H1 (cell line): ENCODE data around the gene CABP4. TPM values are rescaled to one million over a fixed set of nuclear protein-coding genes. Genes with fewer than 3 reads are reported as not detected.
A peak's percentile ranks its signal among the peaks of the same experiment; 100 is the strongest.

ENCODE experiments used
- CEBPB ChIP-seq: IDR thresholded peaks from 2 replicates; pipeline ENCODE4 v1.6.1; 2012; ENCODE audit warnings: low read depth, low read length
- CHD2 ChIP-seq: IDR thresholded peaks from 2 replicates; pipeline ENCODE4 v1.6.1; 2012; ENCODE audit warnings: low read length, improper control_type of control experiment
- CREB1 ChIP-seq: IDR thresholded peaks from 2 replicates; pipeline ENCODE4 v1.6.1; 2012; ENCODE audit warnings: inconsistent platforms
- CTCF ChIP-seq, 3 experiments: IDR thresholded peaks; 1 replicate in 2 of 3; 2 replicates in 1 of 3; pipeline versions ENCODE4 v1.5.1 to v1.6.1; 2011; ENCODE audit warnings: low read length in 3 of 3, mild to moderate bottlenecking in 3 of 3, inconsistent platforms in 2 of 3, low read depth in 1 of 3, moderate library complexity in 1 of 3; ENCODE audit not compliant: insufficient read depth in 1 of 3; ENCODE audit errors: control extremely low read depth in 1 of 3
- E2F6 ChIP-seq: IDR thresholded peaks from 2 replicates; pipeline ENCODE4 v1.6.1; 2012; ENCODE audit warnings: inconsistent platforms
- EGR1 ChIP-seq: IDR thresholded peaks from 2 replicates; pipeline ENCODE4 v1.6.1; 2011; ENCODE audit warnings: low read depth, low read length, borderline replicate concordance
- EP300 ChIP-seq, 2 experiments: IDR thresholded peaks; 1 replicate in 1 of 2; 2 replicates in 1 of 2; pipeline ENCODE4 v1.6.1; 2011 to 2012; ENCODE audit warnings: low read depth in 2 of 2, low read length in 2 of 2, mild to moderate bottlenecking in 2 of 2, borderline replicate concordance in 1 of 2, inconsistent platforms in 1 of 2, moderate library complexity in 1 of 2
- FOSL1 ChIP-seq: IDR thresholded peaks from 2 replicates; pipeline ENCODE4 v1.6.1; 2011; ENCODE audit warnings: mild to moderate bottlenecking, low read depth, low read length, moderate library complexity; ENCODE audit not compliant: insufficient read depth
- JUND ChIP-seq: IDR thresholded peaks from 2 replicates; pipeline ENCODE4 v1.6.1; 2011; ENCODE audit warnings: mild to moderate bottlenecking, improper control_type of control experiment, low read length
- NANOG ChIP-seq: IDR thresholded peaks from 2 replicates; pipeline ENCODE4 v1.6.1; 2011; ENCODE audit warnings: low read length, low read depth, mild to moderate bottlenecking, inconsistent platforms; ENCODE audit not compliant: insufficient read depth, poor library complexity, severe bottlenecking
- PHF8 ChIP-seq: fragments of 200-600 bp; sonication (generic); conservative IDR thresholded peaks from 2 replicates; pipeline ENCODE4 v1.7.1; 2012; ENCODE audit warnings: low read depth, mild to moderate bottlenecking, inconsistent platforms, low read length, moderate library complexity
- POLR2A ChIP-seq, 2 experiments: IDR thresholded peaks; 1 replicate in 1 of 2; 2 replicates in 1 of 2; pipeline ENCODE4 v1.6.1; 2011; ENCODE audit warnings: low read depth in 2 of 2, low read length in 2 of 2, mild to moderate bottlenecking in 2 of 2; ENCODE audit errors: control extremely low read depth in 1 of 2
- RAD21 ChIP-seq, 2 experiments: IDR thresholded peaks in 1 of 2; conservative IDR thresholded peaks in 1 of 2; 2 replicates each; pipeline ENCODE4 v1.6.1; 2011; ENCODE audit warnings: low read depth in 2 of 2, low read length in 2 of 2, improper control_type of control experiment in 1 of 2, inconsistent platforms in 1 of 2, mild to moderate bottlenecking in 1 of 2, moderate library complexity in 1 of 2
- RFX5 ChIP-seq: IDR thresholded peaks from 2 replicates; pipeline ENCODE4 v1.6.1; 2011; ENCODE audit warnings: low read depth, low read length, improper control_type of control experiment, borderline replicate concordance
- RXRA ChIP-seq: IDR thresholded peaks from 2 replicates; pipeline ENCODE4 v1.6.1; 2011; ENCODE audit warnings: low read depth, mild to moderate bottlenecking, low read length, moderate library complexity; ENCODE audit not compliant: insufficient read depth
- SIN3A ChIP-seq, 2 experiments: IDR thresholded peaks in 1 of 2; conservative IDR thresholded peaks in 1 of 2; 2 replicates each; pipeline ENCODE4 v1.6.1; 2011 to 2012; ENCODE audit warnings: low read length in 2 of 2, improper control_type of control experiment in 1 of 2, low read depth in 1 of 2, mild to moderate bottlenecking in 1 of 2
- SP4 ChIP-seq: IDR thresholded peaks from 2 replicates; pipeline ENCODE4 v1.6.1; 2012; ENCODE audit warnings: low read length, inconsistent platforms
- SUZ12 ChIP-seq: fragments of 200-600 bp; sonication (generic); IDR thresholded peaks from 2 replicates; pipeline ENCODE4 v1.6.1; 2012; ENCODE audit warnings: mild to moderate bottlenecking, inconsistent platforms, low read length, moderate library complexity, mixed read lengths
- TBP ChIP-seq: IDR thresholded peaks from 2 replicates; pipeline ENCODE4 v1.6.1; 2011; ENCODE audit warnings: low read depth, low read length, improper control_type of control experiment
- TEAD4 ChIP-seq: IDR thresholded peaks from 2 replicates; pipeline ENCODE4 v1.6.1; 2012; ENCODE audit warnings: low read depth, low read length, inconsistent platforms, mixed read lengths
- ZNF274 ChIP-seq: IDR thresholded peaks from 2 replicates; pipeline ENCODE4 v1.7.0; 2012; ENCODE audit warnings: low read length, borderline replicate concordance; ENCODE audit errors: extremely low read depth
- polyA plus RNA-seq, 7 experiments: library from polyadenylated mRNA; depleted of rRNA in 3 of 7; stranded (reverse) in 5 of 7; unstranded in 2 of 7; fragments of >200 nt in 5 of 7; fragments of 200-250 nt in 2 of 7; gene quantifications; 1 replicate in 5 of 7; 2 replicates in 1 of 7; 4 replicates in 1 of 7; pipeline versions ENCODE4 v1.2.1 to v1.2.3, GENCODE V29; 2011 to 2013; ENCODE audit warnings: missing spikeins in 2 of 7, mixed read lengths in 2 of 7
- total RNA-seq: library from RNA; stranded (reverse); fragmentation: NEBNext Ultra II Directional; extraction: Animal tissue kit (Norgen Biotek cat#: 25700); gene quantifications from 2 replicates; pipeline ENCODE4 v1.2.1, GENCODE V29; 2021

CABP4 gene
- total and polyA plus RNA-seq, 2 of the 8 experiments (the other 6 are each of a cell fraction or from before 2014, with no cell fraction given) = not detected

- TF ChIP-seq JUND (peak; percentile 54; the same call in 1 of the 2 replicates), NANOG (no peak), POLR2A (IDR thresholded peaks at IDR 0.05; ENCODE audit: control extremely low read depth in 1 of 2, low read depth in 2 of 2, low read length in 2 of 2) (peak; percentile 57 to 84), FOSL1 (no peak), CTCF (IDR thresholded peaks at IDR 0.05; ENCODE audit: control extremely low read depth in 1 of 3, insufficient read depth in 1 of 3, low read depth in 1 of 3, low read length in 3 of 3) (peak; percentile 45 to 63 (median 59)), CEBPB (no peak), RXRA (no peak), SUZ12 (no peak), ZNF274 (no peak), CREB1 (peak; percentile 88), PHF8 (peak; percentile 72), TEAD4 (0 out of 2 replicates have a peak, but pooled peaks have one; percentile 15), EGR1 (peak; percentile 88), SP4 (peak; percentile 80; the same call in 1 of the 2 replicates), SIN3A (conservative IDR thresholded peaks at IDR 0.05 in 1 of 2, IDR thresholded peaks at IDR 0.05 in 1 of 2; ENCODE audit: low read depth in 1 of 2, low read length in 2 of 2) (peak; percentile 78 to 90; a peak in 2 of 4 replicates), RAD21 (IDR thresholded peaks at IDR 0.05 in 1 of 2, conservative IDR thresholded peaks at IDR 0.05 in 1 of 2; ENCODE audit: low read depth in 2 of 2, low read length in 2 of 2) (peak; percentile 57 to 72), RFX5 (no peak), TBP (peak; percentile 60; the same call in 1 of the 2 replicates), EP300 (IDR thresholded peaks at IDR 0.05; ENCODE audit: borderline replicate concordance in 1 of 2, low read depth in 2 of 2, low read length in 2 of 2) (no peak), E2F6 (no peak), CHD2 (peak; percentile 47; the same call in 1 of the 2 replicates)
Measured at GRCh38 chr11:67468759-67469507, 13.8 kb downstream of the CABP4 start, which contains the start of gene TMEM134 (continued).
